NCI-H1105 treated with DMSO at 0.1 percent for 48 hours (cell line): ENCODE results near the gene UTS2.

Experiments used
- DNase-seq: peaks from one replicate; lab custom pipeline; 2025; lab: John Stamatoyannopoulos, UW

Gene UTS2

GRCh38 chr1:7852804-7853683, at the start of gene UTS2:
Gene UTS2, minus strand, starts transcription at chr1:7853065. Its CDS starts 62 bp downstream, at chr1:7853003.
- DNase-seq = no peak

- DNase-seq = no peak
These were observed 46.9 kb upstream of the UTS2 start for GRCh38 chr1:7899741-7900140.

GRCh38 chr1:7898962-7899361, 46.1 kb upstream of the UTS2 start:
- DNase-seq = no peak

GRCh38 chr1:7896994-7897393, 44.1 kb upstream of the UTS2 start:
- DNase-seq = no peak

GRCh38 chr1:7893529-7894180, 40.8 kb upstream of the UTS2 start:
- DNase-seq = no peak

GRCh38 chr1:7891804-7892203, 38.9 kb upstream of the UTS2 start:
- no peak for DNase-seq

- DNase-seq = no peak
These were observed 38.0 kb upstream of the UTS2 start for GRCh38 chr1:7890853-7891252.

- DNase-seq = no peak
These were observed 35.6 kb upstream of the UTS2 start for GRCh38 chr1:7888248-7889081.

GRCh38 chr1:7886405-7886745, 33.5 kb upstream of the UTS2 start:
- DNase-seq = peak; percentile 98

GRCh38 chr1:7885513-7886404, 32.9 kb upstream of the UTS2 start:
- DNase-seq = peak; percentile 85

GRCh38 chr1:7884757-7885156, 31.9 kb upstream of the UTS2 start:
- DNase-seq = no peak

GRCh38 chr1:7879228-7879627, 26.4 kb upstream of the UTS2 start:
- no peak for DNase-seq

GRCh38 chr1:7878027-7878426, 25.2 kb upstream of the UTS2 start:
- DNase-seq = no peak

- DNase-seq = no peak
These were observed 21.2 kb upstream of the UTS2 start for GRCh38 chr1:7873801-7874795.

GRCh38 chr1:7871136-7871535, 18.3 kb upstream of the UTS2 start:
- DNase-seq = no peak

GRCh38 chr1:7869136-7869920, 16.5 kb upstream of the UTS2 start:
- no peak for DNase-seq

GRCh38 chr1:7868070-7868780, 15.4 kb upstream of the UTS2 start:
- DNase-seq = no peak

- no peak for DNase-seq
These were observed 13.1 kb upstream of the UTS2 start for GRCh38 chr1:7865978-7866377.

- DNase-seq = no peak
These were observed 11.0 kb upstream of the UTS2 start for GRCh38 chr1:7863756-7864328.
